Spleen (tissue), 7 donors: ENCODE data around the gene CYP4F22.

Experiments used
- CTCF ChIP-seq, 11 experiments: fragments of 200-600 bp in 7 of 11; fragments of 450-650 bp in 4 of 11; sonication (generic) in 4 of 11; IDR thresholded peaks in 8 of 11; conservative IDR thresholded peaks in 3 of 11; 1 replicate in 7 of 11; 2 replicates in 4 of 11; pipeline versions ENCODE4 v1.4.0 to v1.8.0; 2016 to 2021; ENCODE audit warnings: antibody characterized with exemption in 11 of 11, inconsistent platforms in 4 of 11, mild to moderate bottlenecking in 1 of 11
- POLR2A ChIP-seq, 3 donors: fragments of 450-650 bp; IDR thresholded peaks; one replicate each; pipeline ENCODE4 v1.5.1; 2017; ENCODE audit warnings: antibody characterized with exemption in 3 of 3, mild to moderate bottlenecking in 1 of 3
- donor health status: DM: no; HTN: no; CAD: no; lungs with moderate emphysema.
- donor health status: DM: no; HTN: no; CAD: no.
- donor health status: DM: no; HTN: no; CAD: no.

DNA sequence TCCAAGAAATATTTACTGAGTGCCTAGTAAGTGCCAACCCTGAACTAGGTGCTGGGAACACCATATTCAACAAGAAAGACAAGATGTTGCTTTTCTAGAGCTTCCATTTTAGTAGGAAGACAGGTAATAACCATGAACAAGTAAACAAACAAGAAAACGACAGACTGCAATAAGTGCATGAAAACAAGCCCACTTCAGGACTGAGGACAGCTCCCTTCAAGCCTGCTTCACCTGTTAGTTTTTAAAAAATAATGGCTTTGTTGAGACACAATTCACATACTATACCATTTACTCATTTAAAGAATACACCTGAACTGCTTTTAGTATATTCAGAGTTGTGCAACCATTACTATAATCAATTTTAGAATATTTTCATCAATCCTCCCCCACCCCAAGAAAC, 30.4 kb downstream of the CYP4F22 start:
- no peak for TF ChIP-seq POLR2A (IDR thresholded peaks at IDR 0.05)
- no peak for TF ChIP-seq CTCF (IDR thresholded peaks at IDR 0.05 in 8 of 11, conservative IDR thresholded peaks at IDR 0.05 in 3 of 11)
